CD4-positive, alpha-beta T cell treated with Interferon gamma for 1 hour (primary cell): Measurements from ENCODE around the gene LGI1.
A peak's percentile ranks its signal among the peaks of the same experiment; 100 is the strongest.
"Not testable (repeated sequence)": the region's sequence is repeated elsewhere in the genome, so short reads cannot be mapped to it uniquely, and the experiment has no call there.

ENCODE experiments used
- DNase-seq: peaks from one replicate; pipeline ENCODE4 v3.0.0-alpha.2; 2020

Gene LGI1

GRCh38 chr10:93807371-93807770 lies 49.6 kb downstream of the LGI1 start:
- DNase-seq: no peak

DNA sequence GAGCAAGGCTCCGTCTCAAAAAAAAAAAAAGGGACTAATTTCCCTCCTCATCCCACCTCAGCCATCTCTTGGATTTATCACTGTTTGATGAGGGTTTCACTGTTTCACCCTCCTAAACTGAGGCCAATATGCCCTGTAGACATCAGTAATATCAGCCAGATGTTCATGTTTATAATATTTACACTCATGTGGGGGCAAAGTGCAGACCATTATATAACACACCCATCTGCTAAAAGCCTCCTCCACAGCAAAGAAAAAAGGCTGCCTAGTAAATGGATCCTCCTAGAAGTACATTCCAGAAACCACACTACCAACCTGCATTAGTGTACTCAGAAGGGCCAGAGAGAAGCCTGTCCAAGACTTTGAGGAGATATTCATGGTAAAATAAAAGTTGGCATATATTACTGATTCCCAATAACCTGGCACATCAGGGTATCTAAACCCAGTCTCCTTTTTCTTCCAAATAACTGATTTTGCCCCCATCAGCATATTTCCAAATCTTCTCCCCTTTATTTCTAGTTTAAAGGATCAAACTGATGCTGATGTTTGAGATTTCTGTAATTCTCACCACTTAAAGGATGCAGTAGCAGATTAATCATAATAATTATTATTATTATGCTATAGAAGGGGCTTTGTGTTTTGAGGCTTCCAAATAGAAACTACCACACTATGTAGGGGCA lies 55.1 kb downstream of the LGI1 start:
- no peak for DNase-seq

DNA sequence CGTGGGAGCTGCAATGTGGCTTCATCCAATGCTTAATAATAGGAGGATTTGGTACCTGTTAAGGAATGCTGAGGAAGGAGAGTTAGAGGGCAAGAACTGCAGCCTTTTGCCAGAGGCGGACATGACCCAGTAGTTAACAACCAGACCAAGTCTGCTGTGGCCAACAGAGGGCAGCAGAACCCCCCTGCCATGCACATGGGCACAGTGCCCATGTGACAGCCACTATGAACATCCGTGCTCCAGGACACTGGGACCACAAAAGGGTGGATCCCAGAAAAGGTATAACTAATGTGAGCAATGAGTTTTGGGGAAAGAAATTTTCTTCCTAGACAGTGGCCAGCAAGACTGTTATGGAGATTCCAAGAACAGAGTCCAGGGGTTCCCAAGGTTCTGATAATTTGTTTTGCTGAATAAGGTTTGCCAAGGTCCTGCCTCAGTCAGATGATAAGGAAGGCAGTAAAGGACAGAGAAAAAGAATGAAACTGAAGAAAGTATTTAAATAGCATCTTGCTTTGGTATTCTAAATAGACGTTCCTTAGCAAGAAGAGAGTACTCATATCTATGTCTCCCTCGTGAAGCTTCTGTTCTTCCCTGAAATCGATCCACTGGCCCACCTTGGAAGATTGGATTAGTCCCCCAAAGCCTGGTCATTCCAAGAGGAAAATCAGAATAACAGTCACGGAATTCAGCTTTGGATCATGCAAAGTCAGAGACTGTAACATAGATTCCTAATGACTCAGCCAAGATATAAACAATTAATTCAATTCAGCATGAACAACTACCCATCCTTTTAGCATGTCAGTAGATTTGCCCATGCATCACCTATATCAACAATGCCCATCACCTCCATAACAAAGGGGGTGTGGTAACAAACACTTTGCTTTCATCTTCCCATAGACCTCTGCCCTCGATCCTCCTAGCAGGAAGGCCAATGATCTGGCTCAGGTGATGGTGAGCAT lies 56.0 kb downstream of the LGI1 start:
- peak; percentile 20 for DNase-seq

GRCh38 chr10:93815304-93816096 lies 57.8 kb downstream of the LGI1 start:
- DNase-seq: no peak

DNA sequence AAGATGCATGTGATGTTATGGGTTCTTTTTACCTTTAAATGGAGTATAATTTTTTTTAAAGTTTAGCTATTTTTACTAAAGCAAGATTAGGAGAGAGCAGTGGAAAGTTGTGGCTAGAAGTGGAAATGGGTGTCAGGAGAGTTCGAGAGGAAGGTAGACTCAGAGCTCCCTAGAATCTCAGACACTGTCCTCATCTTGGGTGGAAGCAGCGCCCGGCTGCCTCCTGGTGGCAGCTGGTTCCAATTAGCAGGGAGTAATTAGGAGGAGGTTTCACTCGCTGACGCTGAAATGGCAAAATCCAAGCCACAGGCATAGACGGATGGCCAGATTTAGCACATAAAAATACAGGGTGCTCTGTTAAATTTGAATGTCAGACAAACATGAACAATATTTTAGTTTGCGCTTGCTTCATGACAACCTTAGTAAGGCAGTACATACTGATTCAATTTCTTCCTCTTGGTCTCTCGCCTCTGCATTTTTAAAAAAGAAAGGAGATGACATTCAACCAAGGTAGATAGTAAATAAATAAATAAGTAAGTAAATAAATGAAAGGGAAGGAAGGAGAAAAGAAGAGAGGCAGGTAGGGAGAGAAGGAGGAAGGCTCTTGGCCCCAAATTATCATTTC lies 58.5 kb downstream of the LGI1 start:
- peak; percentile 17 for DNase-seq

DNA sequence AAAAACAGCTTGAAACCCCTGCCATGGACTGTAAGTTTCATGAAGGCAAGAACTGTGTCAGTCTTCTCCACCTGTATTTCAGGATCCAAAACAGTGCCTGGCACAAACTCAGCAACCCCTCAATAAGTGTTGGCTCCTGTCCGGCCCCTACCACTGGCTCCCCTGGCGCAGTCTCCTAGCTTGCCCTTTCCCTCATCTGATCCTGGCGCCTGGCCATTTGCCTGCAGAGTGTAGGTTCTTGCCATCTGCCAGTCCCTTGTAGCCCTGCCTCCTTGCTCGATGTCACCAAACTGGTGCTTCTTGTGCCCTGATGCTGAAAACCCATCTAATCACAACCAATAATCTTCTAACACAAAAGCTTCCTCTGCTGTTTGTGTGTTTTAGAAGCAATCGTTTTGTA lies 60.4 kb downstream of the LGI1 start:
- DNase-seq: no peak

GRCh38 chr10:93819520-93819919 lies 61.8 kb downstream of the LGI1 start:
- no peak for DNase-seq

GRCh38 chr10:93820434-93820833 lies 62.7 kb downstream of the LGI1 start:
- no peak for DNase-seq

GRCh38 chr10:93821051-93821772 lies 63.5 kb downstream of the LGI1 start:
- DNase-seq: no peak

DNA sequence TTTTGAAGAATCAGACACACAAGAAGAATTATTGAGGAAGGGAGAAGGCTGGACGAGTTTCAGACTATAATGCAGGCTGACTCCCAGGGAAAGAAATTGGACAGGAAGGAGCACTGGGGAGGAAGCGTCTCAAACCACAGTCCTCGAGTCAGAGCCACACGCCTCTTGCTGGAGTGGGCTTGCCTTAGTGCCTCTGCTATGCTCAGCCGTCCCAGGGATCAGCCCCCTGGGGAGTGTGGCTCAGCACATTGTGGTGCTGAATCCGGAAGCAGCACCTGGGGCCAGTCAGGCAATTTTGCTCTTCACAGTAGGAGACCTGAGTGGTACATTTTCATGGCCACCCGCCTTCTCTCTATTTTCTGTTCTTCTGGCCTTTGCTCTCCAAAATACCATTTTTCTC lies 68.6 kb downstream of the LGI1 start:
- DNase-seq: no peak

GRCh38 chr10:93827056-93827804 lies 69.5 kb downstream of the LGI1 start:
- no peak for DNase-seq

DNA sequence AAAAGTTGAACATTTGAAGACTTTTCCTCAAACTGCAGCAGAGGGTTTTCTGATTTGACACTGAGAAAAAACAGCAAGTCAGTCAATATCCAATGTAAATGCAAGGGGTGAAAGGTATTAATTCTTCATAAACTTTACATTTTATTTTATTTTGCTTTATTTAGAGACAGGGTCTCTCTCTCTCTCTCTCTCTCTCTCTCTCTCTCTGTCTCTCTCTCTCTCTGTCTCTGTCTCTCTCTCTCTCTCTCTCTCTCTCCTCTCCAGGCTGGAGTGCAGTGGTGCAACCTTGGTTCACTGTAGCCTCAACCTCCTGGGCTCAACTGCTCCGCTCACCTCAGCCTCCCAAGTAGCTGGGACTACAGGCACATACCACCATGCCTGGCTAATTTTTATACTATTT lies 73.3 kb downstream of the LGI1 start:
- DNase-seq: not testable (repeated sequence)

DNA sequence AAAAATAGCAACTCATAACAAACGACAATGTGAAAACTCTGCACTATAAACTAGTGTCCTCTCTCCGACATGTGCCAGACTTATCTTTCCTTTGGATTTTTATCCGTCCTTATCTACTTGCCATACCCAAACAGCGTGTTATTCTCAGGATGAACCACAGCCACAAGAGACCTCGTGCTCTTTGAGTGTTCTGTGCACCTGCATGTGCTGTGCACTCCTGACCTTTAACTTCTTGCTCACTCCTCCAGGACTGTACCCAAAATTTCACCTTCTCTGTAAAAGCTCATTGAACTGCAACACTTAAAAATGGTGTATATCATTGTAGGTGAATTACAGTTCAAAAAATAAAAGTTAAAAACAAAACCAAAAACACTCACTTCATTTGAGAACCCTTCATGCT lies 78.0 kb downstream of the LGI1 start:
- no peak for DNase-seq

GRCh38 chr10:93837822-93838221 lies 80.1 kb downstream of the LGI1 start:
- no peak for DNase-seq

GRCh38 chr10:93838278-93838677 lies 80.5 kb downstream of the LGI1 start:
- no peak for DNase-seq

DNA sequence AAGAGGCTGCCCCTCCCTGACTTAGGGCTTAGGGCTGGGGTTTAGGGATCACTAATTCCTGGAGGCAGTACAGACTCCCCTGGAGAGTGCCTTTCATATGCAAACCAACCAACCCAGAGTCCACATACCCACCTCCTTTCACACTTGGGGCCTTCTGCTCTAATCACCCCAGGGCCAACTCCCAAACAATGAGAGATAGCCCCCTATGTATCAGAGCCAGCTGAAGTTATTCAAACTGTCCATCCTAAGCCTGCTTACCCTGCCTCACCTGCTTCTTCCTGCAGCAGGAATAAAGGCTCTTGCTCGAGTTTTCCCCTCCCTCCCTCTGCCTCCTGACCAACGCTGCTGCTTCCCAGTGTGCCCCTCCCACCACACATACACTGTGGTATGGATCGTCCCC lies 84.2 kb downstream of the LGI1 start:
- DNase-seq: no peak

- no peak for DNase-seq
Measured at GRCh38 chr10:93844979-93845626, 87.4 kb downstream of the LGI1 start.
